Glutamatergic neuron (in vitro differentiated cells): Measurements from ENCODE around the gene CTBP1. TPM values are rescaled to one million over a fixed set of nuclear protein-coding genes. Genes with fewer than 3 reads are reported as not detected.

Source experiments
- DNase-seq: peaks from one replicate; pipeline ENCODE4 v3.0.0; 2022
- H3K27ac Mint-ChIP-seq: one replicate; pipeline ENCODE4 v1.8.0; 2020; ENCODE audit warnings: mild to moderate bottlenecking, mixed read lengths, inconsistent platforms; ENCODE audit not compliant: unreplicated experiment
- H3K27me3 Mint-ChIP-seq: one replicate; pipeline ENCODE4 v1.8.0; 2020; ENCODE audit warnings: mild to moderate bottlenecking, moderate library complexity, mixed read lengths, inconsistent platforms; ENCODE audit not compliant: unreplicated experiment
- H3K36me3 Mint-ChIP-seq: one replicate; pipeline ENCODE4 v1.8.0; 2020; ENCODE audit warnings: mild to moderate bottlenecking, mixed read lengths, inconsistent platforms; ENCODE audit not compliant: unreplicated experiment
- H3K4me1 Mint-ChIP-seq: one replicate; pipeline ENCODE4 v1.8.0; 2020; ENCODE audit warnings: mild to moderate bottlenecking, low read depth, mixed read lengths, inconsistent platforms; ENCODE audit not compliant: unreplicated experiment
- H3K4me3 Mint-ChIP-seq: one replicate; pipeline ENCODE4 v1.8.0; 2020; ENCODE audit warnings: mild to moderate bottlenecking, mixed read lengths, inconsistent platforms; ENCODE audit not compliant: unreplicated experiment
- H3K9me3 Mint-ChIP-seq: one replicate; pipeline ENCODE4 v1.8.0; 2020; ENCODE audit warnings: mild to moderate bottlenecking, moderate library complexity, mixed read lengths, inconsistent platforms; ENCODE audit not compliant: unreplicated experiment
- total RNA-seq: library from RNA; stranded (reverse); fragmentation: NEBNext Ultra II Directional; extraction: Animal tissue kit (Norgen Biotek cat#: 25700); gene quantifications from one replicate; pipeline ENCODE4 v1.2.1, GENCODE V29; 2021; ENCODE audit not compliant: unreplicated experiment
- TF ChIP-seq, protein P1 (sequence below): fragments of 200-600 bp; sonication (generic); IDR thresholded peaks from one replicate; pipeline ENCODE4 v1.5.0; 2021; ENCODE audit not compliant: partially characterized antibody, unreplicated experiment

Gene CTBP1
- total RNA-seq, 1 donor from 2014 or later: 302 TPM

DNA sequence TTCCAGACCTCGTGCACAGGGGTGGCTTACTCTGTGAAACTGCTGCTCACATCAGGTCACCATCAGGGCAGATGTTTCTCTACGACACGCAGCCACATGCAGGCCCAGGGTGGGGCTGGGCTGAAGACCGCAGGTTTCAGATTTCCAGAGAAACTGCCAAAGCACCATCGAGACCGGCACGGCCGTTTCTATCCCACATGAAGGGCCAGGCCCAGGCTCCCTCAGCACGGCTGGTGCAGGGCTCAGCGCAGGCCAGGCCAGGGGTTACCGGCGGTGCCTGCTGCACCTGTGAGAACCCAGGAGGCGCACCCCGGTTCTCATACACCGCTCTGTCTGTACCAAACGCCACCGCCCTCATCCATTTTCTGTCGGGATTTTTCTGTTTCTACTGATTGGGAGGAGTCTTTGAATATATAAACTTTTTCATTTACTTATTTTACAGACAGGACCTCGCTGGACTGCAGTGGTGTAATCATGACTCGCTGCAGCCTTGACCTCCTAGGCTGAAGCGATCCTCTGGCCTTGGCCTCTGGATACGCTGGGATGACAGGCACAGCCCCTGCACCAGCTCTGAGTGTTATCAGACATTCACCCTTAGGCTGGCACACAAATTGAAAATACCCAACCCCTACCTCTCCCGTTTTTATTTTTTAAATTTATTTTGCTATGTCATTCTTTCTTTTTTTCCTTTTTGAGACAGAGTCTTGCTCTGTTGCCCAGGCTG is 17.1 kb downstream of the CTBP1 start:
- Mint-ChIP-seq H3K27ac (no peak overlapping the region), H3K4me3 (no peak overlapping the region), H3K4me1 (peaks cover 6% of the 10 kb centered on the region)

DNA sequence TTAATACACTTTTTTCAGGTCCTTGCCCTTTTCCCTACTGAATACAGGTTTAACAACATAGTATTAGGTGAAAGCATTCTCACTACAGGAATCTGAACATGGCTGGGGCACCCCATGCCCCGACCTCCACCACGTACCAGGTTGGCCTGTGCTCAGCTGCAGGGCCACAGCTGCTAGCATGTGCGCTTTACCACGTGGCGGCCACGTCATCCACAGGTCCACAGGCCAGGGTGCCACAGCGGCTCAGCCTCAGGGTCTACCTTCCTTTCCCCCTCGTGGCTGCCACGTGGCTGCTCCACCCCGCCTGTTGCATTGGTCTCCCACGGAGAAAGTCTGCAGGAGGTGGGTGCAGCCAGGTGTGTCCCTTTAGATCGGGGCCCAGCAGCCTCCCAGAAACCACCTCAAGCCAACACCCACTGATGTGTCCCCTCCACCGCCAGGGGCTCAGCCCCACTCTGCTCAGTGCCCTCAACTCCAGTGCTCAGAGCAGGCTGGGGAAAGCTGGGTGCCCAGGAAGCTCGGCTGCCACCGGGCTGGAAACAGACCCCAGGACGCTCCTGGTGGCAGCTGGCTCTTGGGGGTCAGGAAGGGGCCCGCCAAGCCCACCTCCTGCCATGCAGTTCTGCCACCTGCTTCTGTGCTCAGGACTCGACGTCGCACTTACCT is 17.8 kb downstream of the CTBP1 start:
- peaks cover 6% of the 10 kb centered on the region for H3K4me1 Mint-ChIP-seq
- peaks cover 4% of the 10 kb centered on the region for H3K9me3 Mint-ChIP-seq
- TF ChIP-seq, protein P1, sequence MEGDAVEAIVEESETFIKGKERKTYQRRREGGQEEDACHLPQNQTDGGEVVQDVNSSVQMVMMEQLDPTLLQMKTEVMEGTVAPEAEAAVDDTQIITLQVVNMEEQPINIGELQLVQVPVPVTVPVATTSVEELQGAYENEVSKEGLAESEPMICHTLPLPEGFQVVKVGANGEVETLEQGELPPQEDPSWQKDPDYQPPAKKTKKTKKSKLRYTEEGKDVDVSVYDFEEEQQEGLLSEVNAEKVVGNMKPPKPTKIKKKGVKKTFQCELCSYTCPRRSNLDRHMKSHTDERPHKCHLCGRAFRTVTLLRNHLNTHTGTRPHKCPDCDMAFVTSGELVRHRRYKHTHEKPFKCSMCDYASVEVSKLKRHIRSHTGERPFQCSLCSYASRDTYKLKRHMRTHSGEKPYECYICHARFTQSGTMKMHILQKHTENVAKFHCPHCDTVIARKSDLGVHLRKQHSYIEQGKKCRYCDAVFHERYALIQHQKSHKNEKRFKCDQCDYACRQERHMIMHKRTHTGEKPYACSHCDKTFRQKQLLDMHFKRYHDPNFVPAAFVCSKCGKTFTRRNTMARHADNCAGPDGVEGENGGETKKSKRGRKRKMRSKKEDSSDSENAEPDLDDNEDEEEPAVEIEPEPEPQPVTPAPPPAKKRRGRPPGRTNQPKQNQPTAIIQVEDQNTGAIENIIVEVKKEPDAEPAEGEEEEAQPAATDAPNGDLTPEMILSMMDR: no peak
- H3K27ac Mint-ChIP-seq: no peak overlapping the region
- DNase-seq: no peak
- H3K4me3 Mint-ChIP-seq: no peak overlapping the region
- H3K27me3 Mint-ChIP-seq: peaks cover 16% of the 10 kb centered on the region
- H3K36me3 Mint-ChIP-seq: no peaks in the 10 kb centered on the region

More for the DNA sequence above, 17.1 kb downstream of the CTBP1 start:
- TF ChIP-seq, protein P1: no peak
- H3K36me3 Mint-ChIP-seq: no peaks in the 10 kb centered on the region
- H3K27me3 Mint-ChIP-seq: peaks cover 13% of the 10 kb centered on the region
- peaks cover 4% of the 10 kb centered on the region for H3K9me3 Mint-ChIP-seq
- no peak for DNase-seq

DNA sequence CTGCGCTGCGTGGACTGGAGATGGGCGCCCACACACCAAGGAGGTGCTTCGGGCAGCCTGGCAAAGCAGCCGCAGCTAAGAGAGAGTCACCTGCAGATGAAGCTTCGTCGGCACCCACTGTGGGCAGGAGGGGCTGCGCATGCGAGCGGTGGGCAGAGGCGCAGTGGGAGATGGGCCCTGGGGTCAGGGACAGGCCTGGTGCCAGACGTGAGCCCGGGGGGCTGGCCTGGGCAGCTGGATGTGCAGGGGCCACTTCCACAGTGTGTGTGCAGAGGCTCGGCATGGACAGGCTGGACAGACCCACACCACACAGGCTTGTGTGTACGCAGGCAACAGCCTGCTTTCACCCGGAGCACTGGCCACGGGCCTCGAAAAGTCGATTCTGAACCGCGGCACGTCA is 18.6 kb downstream of the CTBP1 start:
- TF ChIP-seq, protein P1: no peak
- Mint-ChIP-seq H3K9me3 (peaks cover 2% of the 10 kb centered on the region), H3K27me3 (peaks cover 17% of the 10 kb centered on the region), H3K4me1 (peaks cover 6% of the 10 kb centered on the region), H3K36me3 (no peaks in the 10 kb centered on the region), H3K27ac (no peak overlapping the region), H3K4me3 (no peak overlapping the region)
- DNase-seq: no peak

DNA sequence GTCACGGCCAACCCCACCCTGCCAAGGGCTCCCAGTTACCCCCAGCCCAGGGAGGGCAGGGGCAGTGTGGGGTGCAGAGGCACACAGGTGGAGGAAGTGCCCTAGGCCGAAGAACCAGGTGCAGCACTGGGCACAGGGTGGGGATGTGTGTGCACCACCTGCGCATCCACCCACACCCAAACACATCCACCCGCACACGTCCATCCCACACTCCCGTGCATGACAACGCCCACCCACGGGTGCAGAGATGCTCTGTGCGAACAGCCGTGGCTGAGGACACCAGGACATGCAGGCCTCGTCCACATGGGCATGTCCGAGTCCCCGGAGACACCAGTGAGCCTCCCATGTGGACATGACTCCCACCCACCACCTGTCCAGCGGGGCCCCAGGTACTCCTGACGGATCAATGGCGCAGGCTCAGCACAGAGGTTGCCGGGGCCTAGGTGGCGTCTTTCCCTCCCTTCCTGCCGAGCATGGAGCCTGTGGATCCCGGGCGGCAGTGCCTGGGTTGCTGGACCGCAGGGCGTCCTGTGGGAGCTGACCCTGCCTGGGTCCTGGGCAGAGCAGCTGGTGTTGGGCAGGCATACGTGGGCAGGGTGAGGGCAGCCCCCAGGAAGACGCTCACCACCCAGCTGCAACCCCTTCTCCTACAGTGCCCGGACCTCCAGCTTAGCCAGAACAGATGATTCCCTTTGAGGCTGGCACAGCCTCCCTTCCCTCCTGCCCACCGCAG is 19.6 kb downstream of the CTBP1 start:
- Mint-ChIP-seq H3K4me3 (no peak overlapping the region), H3K36me3 (peaks cover 6% of the 10 kb centered on the region), H3K27me3 (peaks cover 18% of the 10 kb centered on the region), H3K27ac (no peak overlapping the region), H3K9me3 (peaks cover 8% of the 10 kb centered on the region), H3K4me1 (peaks cover 6% of the 10 kb centered on the region)
- DNase-seq: no peak
- TF ChIP-seq, protein P1: no peak
